MM.1S (cell line): ENCODE results near the gene SPDYE16.
"Not testable (repeated sequence)": the region's sequence is repeated elsewhere in the genome, so short reads cannot be mapped to it uniquely, and the experiment has no call there.

Source experiments
- DNase-seq: peaks from one replicate; pipeline ENCODE4 v3.0.0-alpha.2; 2015
- H2AFZ ChIP-seq: fragments of 300-600 bp; sonication (generic); 2 replicates; pipeline ENCODE4 v1.6.0; 2016; ENCODE audit warnings: antibody characterized with exemption, low read length
- H3F3A ChIP-seq: fragments of 300-600 bp; sonication (generic); 2 replicates; pipeline ENCODE4 v1.6.1; 2016; ENCODE audit warnings: mild to moderate bottlenecking, antibody characterized with exemption, low read length, moderate library complexity, mixed read lengths; ENCODE audit not compliant: insufficient read depth
- H3K27ac ChIP-seq: fragments of 300-600 bp; sonication (generic); 2 replicates; pipeline ENCODE4 v1.5.1; 2016; ENCODE audit warnings: mild to moderate bottlenecking, low read length
- H3K27me3 ChIP-seq: fragments of 300-600 bp; sonication (generic); replicated peaks from 2 replicates; pipeline ENCODE4 v1.6.0; 2016; ENCODE audit warnings: low read length; ENCODE audit not compliant: insufficient read depth
- H3K36me3 ChIP-seq: fragments of 300-600 bp; sonication (generic); replicated peaks from 2 replicates; pipeline ENCODE4 v1.6.1; 2016; ENCODE audit warnings: mild to moderate bottlenecking, low read length, mixed read lengths; ENCODE audit not compliant: insufficient read depth
- H3K4me1 ChIP-seq: fragments of 300-600 bp; sonication (generic); 2 replicates; pipeline ENCODE4 v1.6.1; 2016; ENCODE audit warnings: low read length, mixed read lengths
- H3K4me2 ChIP-seq: fragments of 300-600 bp; sonication (generic); 2 replicates; pipeline ENCODE4 v1.6.0; 2016; ENCODE audit warnings: low read depth, low read length
- H3K4me3 ChIP-seq: fragments of 300-600 bp; sonication (generic); 2 replicates; pipeline ENCODE4 v1.5.1; 2016; ENCODE audit warnings: low read length, mixed read lengths
- H3K79me2 ChIP-seq: fragments of 300-600 bp; sonication (generic); 2 replicates; pipeline ENCODE4 v1.6.1; 2016; ENCODE audit warnings: mixed run types, low read length, mixed read lengths
- H3K9ac ChIP-seq: fragments of 300-600 bp; sonication (generic); 2 replicates; pipeline ENCODE4 v1.6.1; 2016; ENCODE audit warnings: low read length, mixed read lengths
- H3K9me2 ChIP-seq: fragments of 300-600 bp; sonication (generic); replicated peaks from 2 replicates; pipeline ENCODE4 v1.6.1; 2016; ENCODE audit warnings: mild to moderate bottlenecking, low read length, mixed read lengths; ENCODE audit not compliant: insufficient read depth
- H3K9me3 ChIP-seq: fragments of 300-600 bp; sonication (generic); replicated peaks from 2 replicates; pipeline ENCODE4 v1.6.1; 2016; ENCODE audit warnings: mild to moderate bottlenecking, low read length, mixed read lengths; ENCODE audit not compliant: insufficient read depth
- H4K20me1 ChIP-seq: fragments of 300-600 bp; sonication (generic); 2 replicates; pipeline ENCODE4 v1.6.1; 2016; ENCODE audit warnings: mild to moderate bottlenecking, low read length, moderate library complexity, mixed read lengths; ENCODE audit not compliant: insufficient read depth

SPDYE16 gene

DNA sequence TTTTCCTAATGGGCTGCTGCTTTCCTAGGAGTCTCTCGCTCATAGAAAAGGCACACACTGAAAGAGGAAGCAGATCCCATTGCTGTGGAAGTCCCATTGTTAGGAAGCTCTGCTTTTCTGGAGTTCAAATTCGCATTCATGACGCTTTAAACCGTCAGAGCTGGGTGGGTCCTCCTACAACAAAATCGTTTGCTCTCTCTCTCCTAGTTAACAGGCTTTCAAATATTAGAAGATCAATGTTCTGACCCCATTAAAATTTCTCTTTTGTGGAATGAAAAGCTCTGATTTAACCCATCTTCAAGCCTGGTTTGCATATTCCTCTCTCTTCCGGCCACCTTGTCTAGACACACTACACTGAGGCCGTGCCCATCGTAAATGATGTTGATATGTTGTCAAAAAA is at the start of gene SPDYE16:
TSS of gene SPDYE16 (minus strand) at position 101 of the 400 bp plus-strand sequence. CDS start 1,838 bp downstream, outside the sequence.
- not testable (repeated sequence) for H3K9me2 ChIP-seq, H3F3A ChIP-seq, H3K4me3 ChIP-seq, H3K27me3 ChIP-seq, H3K9me3 ChIP-seq, H3K79me2 ChIP-seq, H3K4me1 ChIP-seq, H4K20me1 ChIP-seq, H3K27ac ChIP-seq, H2AFZ ChIP-seq, H3K36me3 ChIP-seq, H3K9ac ChIP-seq, DNase-seq, H3K4me2 ChIP-seq

- H3K9me2 ChIP-seq, H3K4me3 ChIP-seq, DNase-seq, H3F3A ChIP-seq, H3K79me2 ChIP-seq, H2AFZ ChIP-seq, H3K36me3 ChIP-seq, H3K27me3 ChIP-seq, H3K9me3 ChIP-seq, H3K4me2 ChIP-seq, H3K9ac ChIP-seq, H4K20me1 ChIP-seq, H3K4me1 ChIP-seq, H3K27ac ChIP-seq: not testable (repeated sequence)
Measured at GRCh38 chr7:76592694-76593093, 49.6 kb upstream of the SPDYE16 start.

DNA sequence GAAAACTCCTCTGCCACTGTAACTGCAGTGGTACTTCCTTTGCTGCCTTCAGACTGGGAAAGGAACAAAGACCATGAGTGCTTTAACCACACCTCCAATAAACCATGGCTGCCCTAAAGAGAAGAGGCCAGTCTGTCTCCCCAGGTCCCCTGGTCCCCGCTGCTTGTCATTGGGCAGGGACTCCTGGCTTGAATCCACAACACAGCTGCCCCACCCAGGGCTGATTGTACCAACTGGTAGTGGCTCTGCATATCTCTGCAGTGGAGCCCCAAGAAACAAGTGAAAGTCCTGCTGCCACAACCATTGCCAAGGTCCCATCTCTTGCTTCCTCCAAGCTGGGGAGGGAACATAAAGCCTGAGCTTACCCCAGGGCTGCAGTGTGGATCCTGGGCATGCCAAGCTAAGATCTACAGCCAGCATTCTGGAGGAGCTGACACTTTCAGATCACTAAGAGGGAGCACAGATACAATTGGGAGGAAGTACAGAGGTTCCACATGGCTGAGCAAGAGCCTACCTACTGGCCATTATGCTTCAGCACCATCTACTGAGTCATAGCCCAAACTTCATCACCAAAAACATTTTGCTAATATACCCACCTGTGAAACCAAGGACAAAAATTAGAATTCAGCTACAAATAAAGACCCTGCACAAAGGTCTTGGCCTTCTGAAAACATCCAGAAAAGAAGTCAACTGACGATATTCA is 48.7 kb upstream of the SPDYE16 start:
- not testable (repeated sequence) for H4K20me1 ChIP-seq, H3K4me1 ChIP-seq, H2AFZ ChIP-seq, H3K9me3 ChIP-seq, H3K4me2 ChIP-seq, H3K4me3 ChIP-seq, H3K9me2 ChIP-seq, H3K9ac ChIP-seq, DNase-seq, H3K79me2 ChIP-seq, H3K36me3 ChIP-seq, H3K27me3 ChIP-seq, H3F3A ChIP-seq, H3K27ac ChIP-seq

- not testable (repeated sequence) for H3K9ac ChIP-seq, H3K9me2 ChIP-seq, H3K4me3 ChIP-seq, H3K4me2 ChIP-seq, H3K27ac ChIP-seq, H4K20me1 ChIP-seq, H3K4me1 ChIP-seq, H3K36me3 ChIP-seq, H3K9me3 ChIP-seq, H2AFZ ChIP-seq, DNase-seq, H3K79me2 ChIP-seq, H3K27me3 ChIP-seq, H3F3A ChIP-seq
Measured at GRCh38 chr7:76591033-76591432, 47.9 kb upstream of the SPDYE16 start.

DNA sequence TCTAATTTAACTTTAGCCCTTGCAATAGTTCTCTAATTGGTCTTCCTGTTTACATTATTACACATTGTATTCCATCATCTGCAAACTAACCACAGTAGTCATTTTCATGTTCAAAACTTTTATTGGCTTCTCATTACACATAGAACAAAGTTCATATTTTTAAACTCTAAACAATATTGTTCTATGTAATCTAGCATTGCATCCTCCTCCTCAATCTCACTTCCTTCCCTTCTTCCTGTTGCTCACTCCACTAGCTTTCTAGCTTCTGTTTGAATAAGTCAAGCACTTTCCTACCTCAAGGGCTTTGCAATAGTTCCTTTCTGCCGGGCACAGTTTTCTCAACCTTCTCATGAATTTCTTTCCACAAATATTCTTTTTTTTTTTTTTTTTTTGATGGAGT is 45.5 kb upstream of the SPDYE16 start:
- not testable (repeated sequence) for H3K9me2 ChIP-seq, H3K27ac ChIP-seq, H2AFZ ChIP-seq, H3K79me2 ChIP-seq, H4K20me1 ChIP-seq, DNase-seq, H3K4me3 ChIP-seq, H3K4me1 ChIP-seq, H3K36me3 ChIP-seq, H3F3A ChIP-seq, H3K9ac ChIP-seq, H3K27me3 ChIP-seq, H3K9me3 ChIP-seq, H3K4me2 ChIP-seq

- H3K9me3 ChIP-seq, H3F3A ChIP-seq, H4K20me1 ChIP-seq, H3K27ac ChIP-seq, H2AFZ ChIP-seq, H3K27me3 ChIP-seq, H3K4me1 ChIP-seq, DNase-seq, H3K9me2 ChIP-seq, H3K36me3 ChIP-seq, H3K4me3 ChIP-seq, H3K79me2 ChIP-seq, H3K4me2 ChIP-seq, H3K9ac ChIP-seq: not testable (repeated sequence)
Measured at GRCh38 chr7:76586585-76587315, 43.7 kb upstream of the SPDYE16 start.

GRCh38 chr7:76583636-76584281 is 40.7 kb upstream of the SPDYE16 start:
- H3F3A ChIP-seq, DNase-seq, H3K9me3 ChIP-seq, H3K36me3 ChIP-seq, H3K9ac ChIP-seq, H3K9me2 ChIP-seq, H3K4me2 ChIP-seq, H3K27ac ChIP-seq, H3K4me3 ChIP-seq, H3K4me1 ChIP-seq, H2AFZ ChIP-seq, H4K20me1 ChIP-seq, H3K79me2 ChIP-seq, H3K27me3 ChIP-seq: not testable (repeated sequence)
